ENCODE data around the gene IFI6. TPM values are rescaled to one million over a fixed set of nuclear protein-coding genes. Genes with fewer than 3 reads are reported as not detected.
"Not testable (repeated sequence)": the region's sequence is repeated elsewhere in the genome, so short reads cannot be mapped to it uniquely, and the experiment has no call there.

The IFI6 gene
- polyA plus RNA-seq, 4 donors = 7.2 to 137 (median 16.8) TPM

DNA sequence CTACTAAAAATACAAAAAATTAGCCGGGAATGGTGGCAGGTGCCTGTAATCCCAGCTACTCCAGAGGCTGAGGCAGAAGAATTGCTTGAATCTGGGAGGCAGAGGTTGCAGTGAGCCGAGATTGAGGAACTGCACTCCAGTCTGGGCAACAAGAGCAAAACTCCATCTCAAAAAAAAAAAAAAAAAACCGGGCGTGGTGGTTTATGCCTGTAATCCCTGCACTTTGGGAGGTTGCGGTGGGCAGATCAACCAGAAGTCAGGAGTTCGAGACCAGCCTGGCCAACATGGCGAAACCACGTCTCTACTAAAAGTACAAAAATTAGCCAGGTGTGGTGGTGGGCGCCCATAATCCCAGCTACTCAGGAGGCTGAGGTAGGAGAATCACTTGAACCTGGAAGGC, 31.5 kb downstream of the IFI6 start:
- not testable (repeated sequence) for H3K4me1 ChIP-seq (ENCODE audit: control insufficient read depth in 3 of 3, insufficient read depth in 2 of 3, low read depth in 1 of 3, low read length in 2 of 3); H3K4me3 ChIP-seq (ENCODE audit: low read depth in 1 of 3, low read length in 3 of 3); H3K9me3 ChIP-seq (ENCODE audit: control insufficient read depth in 2 of 2, insufficient read depth in 1 of 2, low read depth in 1 of 2, low read length in 1 of 2); DNase-seq; H3K27ac ChIP-seq (ENCODE audit: low read depth in 1 of 3, low read length in 2 of 3); H3K36me3 ChIP-seq (ENCODE audit: control insufficient read depth in 3 of 3, insufficient read depth in 2 of 3, low read depth in 1 of 3, low read length in 3 of 3); FAIRE-seq
- 76 to 88% (median 80%) methylated on average over 8 to 9 of the region's 9 CpGs for WGBS, 3 donors
- peaks cover 0 to 13% (median 0%) of the 10 kb centered on the region in 3 donors for H3K27me3 ChIP-seq (ENCODE audit: control insufficient read depth in 3 of 3, insufficient read depth in 3 of 3, low read length in 3 of 3)

DNA sequence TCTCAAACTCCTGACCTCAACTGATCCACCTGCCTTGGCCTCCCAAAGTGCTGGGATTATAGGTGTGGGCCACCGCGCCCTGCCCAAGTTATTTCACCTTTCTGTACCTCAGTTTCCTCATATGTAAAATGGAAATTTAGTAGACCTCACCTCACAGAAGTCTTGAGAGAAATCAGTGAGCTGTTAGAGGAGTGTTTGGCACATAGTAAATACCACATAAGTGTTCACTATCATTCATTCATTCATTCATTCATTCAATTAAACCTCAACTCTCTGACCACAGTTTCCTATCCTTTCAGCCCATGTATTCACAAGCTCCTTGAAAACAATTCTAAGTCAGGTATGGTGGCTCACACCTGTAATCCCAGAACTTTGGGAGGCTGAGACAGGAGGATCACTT, 33.2 kb downstream of the IFI6 start:
- 90 to 100% (median 97%) methylated on average over 2 of the region's 2 CpGs for WGBS, 3 donors
- H3K27me3 ChIP-seq (ENCODE audit: control insufficient read depth in 3 of 3, insufficient read depth in 3 of 3, low read length in 3 of 3) = peaks cover 0 to 30% (median 0%) of the 10 kb centered on the region in 3 donors
- no peak for FAIRE-seq
- no peak for DNase-seq
- H3K36me3 ChIP-seq (ENCODE audit: control insufficient read depth in 3 of 3, insufficient read depth in 2 of 3, low read depth in 1 of 3, low read length in 3 of 3) = no peaks in the 10 kb centered on the region
- peaks cover 0 to 2% (median 0%) of the 10 kb centered on the region in 3 donors for H3K4me1 ChIP-seq (ENCODE audit: control insufficient read depth in 3 of 3, insufficient read depth in 2 of 3, low read depth in 1 of 3, low read length in 2 of 3)
- H3K27ac ChIP-seq (ENCODE audit: low read depth in 1 of 3, low read length in 2 of 3) = no peak overlapping the region
- no peak overlapping the region for H3K4me3 ChIP-seq (ENCODE audit: low read depth in 1 of 3, low read length in 3 of 3)
- H3K9me3 ChIP-seq (ENCODE audit: control insufficient read depth in 2 of 2, insufficient read depth in 1 of 2, low read depth in 1 of 2, low read length in 1 of 2) = no peaks in the 10 kb centered on the region

DNA sequence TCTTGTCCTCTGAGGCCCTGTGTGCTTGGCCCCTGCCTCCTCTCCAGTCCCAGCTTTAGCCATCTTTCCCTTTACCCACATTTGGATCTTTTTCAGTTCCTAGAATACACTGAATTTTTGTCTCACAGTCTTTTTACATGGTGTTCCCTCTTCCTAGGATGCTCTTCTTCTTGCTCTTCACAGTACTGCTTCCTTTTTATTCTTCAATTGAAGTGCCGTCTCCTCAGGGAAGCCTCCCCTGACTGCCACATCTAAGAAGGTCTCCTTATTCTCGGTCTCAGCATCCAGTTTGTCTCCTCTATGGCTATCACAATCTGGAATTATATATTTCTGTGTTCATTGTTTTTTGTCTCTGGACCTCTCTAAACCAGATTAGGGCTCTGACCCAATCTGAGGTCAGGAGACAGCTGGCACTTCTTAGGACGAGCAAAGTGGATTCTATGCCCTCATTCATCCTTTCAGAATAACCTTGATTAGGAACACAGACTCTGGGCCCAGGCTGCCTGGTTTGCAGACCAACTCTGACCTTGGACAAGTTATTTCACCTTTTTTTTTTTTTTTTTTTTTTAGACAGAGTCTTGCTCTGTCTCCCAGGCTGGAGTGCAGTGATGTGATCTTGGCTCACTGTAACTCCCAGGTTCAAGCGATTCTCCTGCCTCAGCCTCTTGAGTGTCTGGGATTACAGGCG, 33.8 kb downstream of the IFI6 start:
- H3K36me3 ChIP-seq (ENCODE audit: control insufficient read depth in 3 of 3, insufficient read depth in 2 of 3, low read depth in 1 of 3, low read length in 3 of 3) = no peaks in the 10 kb centered on the region
- no peak overlapping the region for H3K27ac ChIP-seq (ENCODE audit: low read depth in 1 of 3, low read length in 2 of 3)
- FAIRE-seq (no peak), DNase-seq (no peak)
- peaks cover 0 to 4% (median 0%) of the 10 kb centered on the region in 3 donors for H3K4me1 ChIP-seq (ENCODE audit: control insufficient read depth in 3 of 3, insufficient read depth in 2 of 3, low read depth in 1 of 3, low read length in 2 of 3)
- 63 to 71% (median 68%) methylated on average over 5 of the region's 5 CpGs for WGBS, 3 donors
- H3K9me3 ChIP-seq (ENCODE audit: control insufficient read depth in 2 of 2, insufficient read depth in 1 of 2, low read depth in 1 of 2, low read length in 1 of 2) = no peaks in the 10 kb centered on the region
- peaks cover 0 to 30% (median 0%) of the 10 kb centered on the region in 3 donors for H3K27me3 ChIP-seq (ENCODE audit: control insufficient read depth in 3 of 3, insufficient read depth in 3 of 3, low read length in 3 of 3)
- H3K4me3 ChIP-seq (ENCODE audit: low read depth in 1 of 3, low read length in 3 of 3) = no peak overlapping the region

DNA sequence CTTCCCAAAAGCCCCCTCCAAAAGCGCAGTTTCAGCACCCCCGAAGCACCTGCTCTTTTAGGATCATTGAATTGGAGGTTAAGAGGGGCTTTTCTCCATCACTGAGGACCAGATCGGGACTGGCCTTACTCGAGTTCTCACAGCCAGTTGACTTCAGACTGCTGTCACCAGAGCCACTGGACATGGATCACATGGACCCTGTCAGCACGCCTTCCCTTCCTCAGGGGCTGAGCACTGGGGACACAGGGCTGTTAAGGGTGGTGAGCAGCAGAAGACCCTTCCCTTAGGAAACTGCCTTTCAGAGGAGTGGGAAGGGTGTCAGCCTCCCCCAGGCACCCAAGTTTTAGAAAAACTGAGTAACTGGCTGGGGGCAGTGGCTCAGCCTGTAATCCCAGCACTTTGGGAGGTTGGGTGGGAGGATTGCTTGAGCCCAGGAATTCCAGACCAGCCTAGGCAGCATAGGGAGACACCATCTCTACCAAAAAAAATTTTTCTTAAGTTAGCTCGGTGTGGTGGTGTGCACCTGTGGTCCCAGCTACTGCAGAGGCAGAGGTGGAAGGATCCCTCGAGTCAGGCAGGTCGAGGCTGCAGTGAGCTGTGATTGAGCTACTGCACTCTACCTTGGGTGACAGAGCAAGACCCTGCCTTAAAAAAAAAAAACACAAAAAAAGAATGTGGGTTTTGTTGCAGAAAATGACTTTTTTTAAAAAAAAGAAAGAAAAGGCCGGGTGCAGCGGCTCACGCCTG, 36.4 kb downstream of the IFI6 start:
- DNase-seq (no peak), FAIRE-seq (no peak)
- 82 to 86% (median 83%) methylated on average over 11 of the region's 11 CpGs for WGBS, 3 donors
- Histone ChIP-seq H3K27ac (ENCODE audit: low read depth in 1 of 3, low read length in 2 of 3) (no peak overlapping the region), H3K4me1 (ENCODE audit: control insufficient read depth in 3 of 3, insufficient read depth in 2 of 3, low read depth in 1 of 3, low read length in 2 of 3) (peaks cover 0 to 4% (median 0%) of the 10 kb centered on the region in 3 donors), H3K9me3 (ENCODE audit: control insufficient read depth in 2 of 2, insufficient read depth in 1 of 2, low read depth in 1 of 2, low read length in 1 of 2) (no peaks in the 10 kb centered on the region), H3K4me3 (ENCODE audit: low read depth in 1 of 3, low read length in 3 of 3) (no peak overlapping the region), H3K27me3 (ENCODE audit: control insufficient read depth in 3 of 3, insufficient read depth in 3 of 3, low read length in 3 of 3) (peaks cover 0 to 50% (median 0%) of the 10 kb centered on the region in 3 donors), H3K36me3 (ENCODE audit: control insufficient read depth in 3 of 3, insufficient read depth in 2 of 3, low read depth in 1 of 3, low read length in 3 of 3) (no peaks in the 10 kb centered on the region)

DNA sequence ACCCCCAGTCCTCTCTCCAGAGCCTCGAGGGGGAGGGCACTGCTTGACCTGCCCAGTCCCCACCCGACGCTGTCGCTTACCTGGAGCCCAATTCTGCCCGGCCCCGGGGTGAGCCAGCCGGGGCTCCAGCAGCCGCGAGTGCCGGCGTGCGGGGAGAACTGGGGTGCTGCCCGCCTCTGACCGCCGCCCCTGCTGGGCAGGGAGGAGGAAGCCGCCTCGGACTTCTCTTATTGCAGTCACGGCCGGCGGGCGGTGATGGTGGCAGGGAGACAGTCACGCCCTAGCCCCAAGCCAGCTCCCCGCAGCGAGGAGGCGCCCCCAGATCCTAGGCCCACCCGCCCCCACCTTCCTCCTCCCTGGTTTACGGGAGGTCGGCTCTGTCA, 37.0 kb downstream of the IFI6 start, which contains the start of gene FGR:
FGR (minus strand) TSS at position 201 of the 383 bp plus-strand sequence. CDS start 11,269 bp downstream, outside the sequence.
- peaks cover 0 to 4% (median 0%) of the 10 kb centered on the region in 3 donors for H3K4me1 ChIP-seq (ENCODE audit: control insufficient read depth in 3 of 3, insufficient read depth in 2 of 3, low read depth in 1 of 3, low read length in 2 of 3)
- no peaks in the 10 kb centered on the region for H3K36me3 ChIP-seq (ENCODE audit: control insufficient read depth in 3 of 3, insufficient read depth in 2 of 3, low read depth in 1 of 3, low read length in 3 of 3)
- H3K9me3 ChIP-seq (ENCODE audit: control insufficient read depth in 2 of 2, insufficient read depth in 1 of 2, low read depth in 1 of 2, low read length in 1 of 2) = no peaks in the 10 kb centered on the region
- DNase-seq (no peak), FAIRE-seq (no peak)
- peak within 1 kb of the TSS; percentile 25 to 33 (median 32) for H3K4me3 ChIP-seq (ENCODE audit: low read depth in 1 of 3, low read length in 3 of 3)
- H3K27me3 ChIP-seq (ENCODE audit: control insufficient read depth in 3 of 3, insufficient read depth in 3 of 3, low read length in 3 of 3) = peaks cover 0 to 51% (median 0%) of the 10 kb centered on the region in 3 donors
- WGBS, 3 donors = 26 to 31% (median 26%) methylated on average over 14 to 28 of the region's 28 CpGs
- H3K27ac ChIP-seq (ENCODE audit: low read depth in 1 of 3, low read length in 2 of 3) = peak within 1 kb of the TSS in 1 of 3 donors; percentile 75

DNA sequence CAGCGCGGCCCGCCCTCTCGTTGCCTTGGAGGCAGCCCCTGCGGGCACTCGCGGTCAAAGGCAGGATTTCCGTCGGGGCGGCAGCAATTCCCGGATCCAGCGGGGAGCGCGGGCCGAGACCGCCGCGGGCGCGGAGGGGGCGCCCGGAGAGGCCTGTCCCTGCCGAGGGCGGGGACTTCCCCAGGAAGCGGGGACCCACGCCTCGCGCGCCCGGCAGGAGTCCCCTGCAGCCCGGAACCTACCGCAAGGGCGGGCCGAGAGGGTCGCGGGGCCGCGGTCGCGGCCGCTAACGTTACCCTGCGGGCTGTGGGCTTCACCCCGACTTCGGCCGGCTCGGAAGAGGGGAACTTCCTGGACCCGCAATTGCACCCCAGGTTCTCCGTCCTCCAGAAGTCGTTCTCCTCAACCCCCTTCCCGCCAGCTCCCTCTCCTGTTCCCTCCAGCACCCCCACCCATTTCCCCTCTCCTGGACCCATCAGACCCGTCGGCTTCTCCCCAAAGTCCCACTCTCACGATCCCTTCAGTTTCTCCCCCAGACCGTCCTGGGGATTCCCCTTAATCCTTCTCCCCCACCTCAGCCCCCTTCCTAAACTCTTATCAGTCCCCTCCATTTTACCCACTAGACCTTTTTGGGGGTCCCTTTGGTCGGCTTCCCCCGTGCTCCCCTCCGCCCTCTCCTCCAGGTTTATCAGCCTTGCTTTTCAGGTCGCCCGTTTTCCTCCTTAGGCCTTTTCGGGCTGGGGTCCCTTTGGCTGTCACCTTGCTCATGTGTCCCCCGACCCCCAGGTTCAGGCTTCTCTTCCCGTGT, 37.6 kb downstream of the IFI6 start:
- WGBS, 3 donors = 4 to 7% (median 5%) methylated on average over 38 to 63 of the region's 63 CpGs
- Histone ChIP-seq H3K9me3 (ENCODE audit: control insufficient read depth in 2 of 2, insufficient read depth in 1 of 2, low read depth in 1 of 2, low read length in 1 of 2) (no peaks in the 10 kb centered on the region), H3K27me3 (ENCODE audit: control insufficient read depth in 3 of 3, insufficient read depth in 3 of 3, low read length in 3 of 3) (peaks cover 0 to 51% (median 0%) of the 10 kb centered on the region in 3 donors), H3K27ac (ENCODE audit: low read depth in 1 of 3, low read length in 2 of 3) (peak overlapping the region in 1 of 3 donors; percentile 75), H3K4me1 (ENCODE audit: control insufficient read depth in 3 of 3, insufficient read depth in 2 of 3, low read depth in 1 of 3, low read length in 2 of 3) (peaks cover 0 to 4% (median 0%) of the 10 kb centered on the region in 3 donors), H3K36me3 (ENCODE audit: control insufficient read depth in 3 of 3, insufficient read depth in 2 of 3, low read depth in 1 of 3, low read length in 3 of 3) (no peaks in the 10 kb centered on the region), H3K4me3 (ENCODE audit: low read depth in 1 of 3, low read length in 3 of 3) (peak overlapping the region; percentile 25 to 33 (median 32))
- DNase-seq (peak in 1 of 2 donors; percentile 53), FAIRE-seq (no peak)

DNA sequence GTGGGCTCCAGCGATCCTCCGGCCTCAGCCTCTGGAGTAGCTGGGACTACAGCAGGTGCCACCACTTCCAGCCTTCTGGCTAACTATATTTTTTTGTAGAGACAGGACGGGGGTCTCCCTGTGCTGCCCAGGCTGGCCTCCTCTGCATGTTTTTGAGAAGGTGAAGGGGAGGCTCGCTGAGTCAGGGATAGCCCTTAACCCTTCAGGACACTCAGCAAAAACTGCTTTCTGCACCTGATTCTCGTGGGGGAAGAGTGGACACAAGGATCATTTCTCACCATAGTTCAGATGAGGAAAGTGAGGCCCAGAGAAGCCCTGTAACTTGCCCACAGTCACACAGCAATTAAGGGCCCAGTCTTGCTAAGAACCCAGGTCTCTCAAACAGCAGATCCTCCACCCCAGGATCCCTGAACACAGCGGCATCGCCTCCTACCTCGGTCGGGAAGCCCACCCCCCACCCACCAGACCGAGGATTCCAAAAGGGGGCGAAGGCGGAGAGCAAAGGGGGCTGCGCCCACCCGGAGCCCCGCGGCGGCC, 38.3 kb downstream of the IFI6 start:
- Histone ChIP-seq H3K4me1 (ENCODE audit: control insufficient read depth in 3 of 3, insufficient read depth in 2 of 3, low read depth in 1 of 3, low read length in 2 of 3) (peaks cover 0 to 4% (median 0%) of the 10 kb centered on the region in 3 donors), H3K36me3 (ENCODE audit: control insufficient read depth in 3 of 3, insufficient read depth in 2 of 3, low read depth in 1 of 3, low read length in 3 of 3) (no peaks in the 10 kb centered on the region), H3K27ac (ENCODE audit: low read depth in 1 of 3, low read length in 2 of 3) (peak overlapping the region in 1 of 3 donors; percentile 75), H3K27me3 (ENCODE audit: control insufficient read depth in 3 of 3, insufficient read depth in 3 of 3, low read length in 3 of 3) (peaks cover 0 to 56% (median 0%) of the 10 kb centered on the region in 3 donors), H3K4me3 (ENCODE audit: low read depth in 1 of 3, low read length in 3 of 3) (peak overlapping the region in 2 of 3 donors; percentile 32 to 33), H3K9me3 (ENCODE audit: control insufficient read depth in 2 of 2, insufficient read depth in 1 of 2, low read depth in 1 of 2, low read length in 1 of 2) (no peaks in the 10 kb centered on the region)
- DNase-seq (no peak), FAIRE-seq (no peak)
- 25 to 31% (median 26%) methylated on average over 17 of the region's 17 CpGs for WGBS, 3 donors

DNA sequence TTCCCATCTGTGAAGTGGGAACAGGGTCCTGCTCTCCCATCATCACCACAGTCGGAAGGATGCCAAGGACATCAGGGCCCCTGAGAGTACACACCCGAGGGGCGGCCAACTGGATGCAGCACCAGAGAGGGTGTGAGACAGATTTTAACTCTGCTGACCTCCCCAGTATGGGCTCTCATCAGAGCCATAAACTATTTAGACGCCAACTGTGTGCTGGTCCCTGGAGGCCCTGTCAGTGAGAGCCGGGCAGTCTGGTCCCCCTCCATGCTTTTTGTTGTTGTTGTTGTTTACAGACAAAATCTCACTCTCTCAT, 38.7 kb downstream of the IFI6 start:
- peaks cover 0 to 4% (median 0%) of the 10 kb centered on the region in 3 donors for H3K4me1 ChIP-seq (ENCODE audit: control insufficient read depth in 3 of 3, insufficient read depth in 2 of 3, low read depth in 1 of 3, low read length in 2 of 3)
- peaks cover 0 to 59% (median 0%) of the 10 kb centered on the region in 3 donors for H3K27me3 ChIP-seq (ENCODE audit: control insufficient read depth in 3 of 3, insufficient read depth in 3 of 3, low read length in 3 of 3)
- no peak overlapping the region for H3K4me3 ChIP-seq (ENCODE audit: low read depth in 1 of 3, low read length in 3 of 3)
- peak overlapping the region in 1 of 3 donors; percentile 75 for H3K27ac ChIP-seq (ENCODE audit: low read depth in 1 of 3, low read length in 2 of 3)
- H3K9me3 ChIP-seq (ENCODE audit: control insufficient read depth in 2 of 2, insufficient read depth in 1 of 2, low read depth in 1 of 2, low read length in 1 of 2) = no peaks in the 10 kb centered on the region
- no peak for DNase-seq
- WGBS, 3 donors = 69 to 82% (median 79%) methylated on average over 5 of the region's 5 CpGs
- no peaks in the 10 kb centered on the region for H3K36me3 ChIP-seq (ENCODE audit: control insufficient read depth in 3 of 3, insufficient read depth in 2 of 3, low read depth in 1 of 3, low read length in 3 of 3)
- FAIRE-seq = no peak

Measured in small intestine (tissue), 7 donors.